HG03521 (cell line): Measurements from ENCODE around the gene SLC6A3.

Source experiments
- ATAC-seq: cut with Tn5 transposase; IDR thresholded peaks from one replicate; pipeline ENCODE4 v1.9.1; 2021; ENCODE audit warnings: mild to moderate bottlenecking, moderate library complexity; ENCODE audit not compliant: unreplicated experiment

The SLC6A3 gene

DNA sequence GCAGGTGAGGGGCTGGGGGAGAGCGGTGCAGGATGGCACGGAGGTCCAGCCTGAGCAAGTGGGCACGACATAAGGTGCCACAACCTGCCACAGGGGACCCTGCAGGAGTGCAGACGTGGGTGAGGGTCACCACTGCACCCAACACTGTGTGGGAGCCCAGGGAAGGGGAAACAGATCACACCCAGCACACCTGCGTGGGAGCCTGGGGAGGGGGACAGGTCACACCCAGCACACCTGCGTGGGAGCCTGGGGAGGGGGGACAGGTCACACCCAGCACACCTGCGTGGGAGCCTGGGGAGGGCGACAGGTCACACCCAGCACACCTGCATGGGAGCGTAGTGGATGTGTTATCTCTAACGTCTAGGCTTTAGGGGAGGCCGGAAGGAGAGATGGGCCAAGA is 53.0 kb downstream of the SLC6A3 start:
- ATAC-seq, result no peak

DNA sequence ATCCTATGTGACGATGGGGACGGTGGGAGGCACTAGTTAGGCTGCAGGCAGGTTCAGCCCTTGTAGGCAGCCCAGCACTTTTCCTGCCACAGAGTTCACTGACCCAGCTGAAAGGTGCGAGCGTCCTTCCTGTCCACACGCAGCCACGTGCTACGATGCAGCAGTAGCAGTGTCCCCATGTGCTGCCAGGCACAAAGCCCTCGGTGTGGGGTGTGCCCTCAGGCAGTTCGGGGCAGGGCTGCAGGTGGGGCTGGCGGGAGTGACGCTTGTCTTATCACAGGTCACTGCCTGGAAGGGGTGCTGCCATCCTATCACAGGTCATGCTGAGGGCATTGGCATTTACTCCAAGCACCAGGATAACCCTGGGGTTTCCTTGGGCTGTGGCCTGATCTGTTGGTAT is 53.5 kb downstream of the SLC6A3 start:
- no peak for ATAC-seq

DNA sequence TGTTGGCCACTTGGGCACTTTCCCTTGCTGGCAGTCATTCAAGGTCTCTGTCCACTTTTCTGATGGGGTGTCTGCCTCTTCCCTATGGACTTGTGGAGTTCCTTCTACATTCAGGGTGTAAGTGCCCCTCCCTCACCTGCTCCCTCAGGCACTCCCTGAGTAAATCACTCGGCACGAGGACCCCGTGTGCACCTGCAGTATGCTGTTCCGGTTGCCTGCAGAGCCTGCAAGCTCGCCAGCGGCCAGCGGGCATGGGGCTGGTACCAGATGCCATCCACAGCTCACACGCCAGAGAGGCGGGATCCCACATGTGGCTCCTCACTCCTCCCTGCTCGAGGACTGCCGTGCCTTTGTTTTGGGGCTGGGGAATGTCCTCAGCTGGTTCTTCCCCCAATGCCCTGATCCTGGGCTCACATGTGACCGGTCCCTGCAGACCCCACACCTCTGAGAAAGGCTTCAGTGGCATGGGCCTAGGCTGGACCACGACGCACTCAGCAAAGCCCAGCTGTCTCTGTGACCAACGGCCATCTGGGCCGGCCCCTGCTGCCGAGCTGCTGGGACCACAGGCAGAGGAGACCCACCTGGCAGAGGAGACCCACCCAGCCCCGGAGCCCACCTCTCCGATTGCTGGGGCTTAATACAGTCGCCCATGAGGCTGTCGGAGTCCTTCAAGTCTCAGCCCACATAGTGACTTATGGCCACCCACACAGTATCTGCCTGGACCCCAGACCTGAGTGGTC is 54.2 kb downstream of the SLC6A3 start:
- ATAC-seq, result no peak

DNA sequence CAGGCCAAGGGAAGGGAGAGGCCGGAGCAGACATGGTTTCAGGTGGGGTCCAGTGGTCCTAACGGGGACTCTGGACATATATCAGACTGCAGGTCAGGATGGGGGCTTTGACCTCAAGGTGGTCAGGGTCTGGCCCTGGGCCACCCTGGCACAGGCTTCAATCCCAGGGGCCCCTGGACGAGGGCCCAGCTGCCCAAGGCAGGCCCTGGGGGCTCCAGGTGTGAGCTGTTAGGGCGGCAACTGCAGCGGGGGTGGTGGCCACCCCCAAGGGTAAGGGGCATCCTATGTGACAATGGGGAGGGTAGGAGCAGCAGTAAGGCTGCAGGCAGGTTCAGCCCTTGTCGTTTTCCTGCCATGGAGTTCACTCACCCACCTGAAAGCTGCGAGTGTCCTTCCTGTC is 54.9 kb downstream of the SLC6A3 start:
- no peak for ATAC-seq

DNA sequence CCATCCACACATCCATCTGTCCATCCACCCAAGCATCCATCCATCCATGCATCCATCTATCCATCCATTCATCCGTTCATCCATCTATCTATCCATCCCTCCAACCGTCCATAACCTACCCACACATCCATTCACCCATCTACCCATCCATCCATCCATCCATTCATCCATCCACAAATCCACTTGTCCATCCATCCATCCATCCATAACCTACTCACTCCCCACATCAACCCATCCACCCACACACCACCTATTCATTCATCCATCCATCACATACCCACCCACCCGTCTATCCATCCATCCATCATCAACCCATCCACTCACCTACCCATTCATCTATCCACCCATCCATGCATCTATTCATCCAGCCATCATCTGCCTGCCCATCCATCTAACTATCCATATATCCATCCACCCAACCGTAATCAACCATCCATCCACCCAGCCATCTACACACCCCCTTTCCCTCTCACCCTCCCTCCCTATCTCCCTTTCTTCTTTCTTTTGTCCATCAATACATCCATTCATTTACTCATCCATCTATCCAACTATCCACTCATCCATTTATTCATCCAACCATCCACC is 56.8 kb downstream of the SLC6A3 start:
- no peak for ATAC-seq

DNA sequence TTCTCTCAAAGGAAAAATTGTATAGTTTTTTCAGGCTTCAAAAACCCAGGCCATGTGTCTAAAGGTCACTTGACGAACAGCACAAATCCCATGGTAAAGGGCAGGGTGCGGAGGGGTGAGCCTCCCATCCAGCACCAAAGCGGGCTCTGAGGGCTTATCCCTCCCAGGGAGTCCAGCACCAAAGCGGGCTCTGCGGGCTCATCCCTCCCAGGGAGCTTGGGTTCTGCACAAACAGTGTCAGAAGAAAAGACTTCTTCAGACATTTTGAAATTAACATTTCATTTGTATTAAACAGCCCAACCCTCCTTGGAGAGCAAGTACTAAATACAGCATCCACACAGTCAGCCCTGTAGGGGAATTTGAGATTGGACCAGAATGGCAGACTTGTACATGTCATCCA is 57.4 kb downstream of the SLC6A3 start:
- ATAC-seq, result no peak

DNA sequence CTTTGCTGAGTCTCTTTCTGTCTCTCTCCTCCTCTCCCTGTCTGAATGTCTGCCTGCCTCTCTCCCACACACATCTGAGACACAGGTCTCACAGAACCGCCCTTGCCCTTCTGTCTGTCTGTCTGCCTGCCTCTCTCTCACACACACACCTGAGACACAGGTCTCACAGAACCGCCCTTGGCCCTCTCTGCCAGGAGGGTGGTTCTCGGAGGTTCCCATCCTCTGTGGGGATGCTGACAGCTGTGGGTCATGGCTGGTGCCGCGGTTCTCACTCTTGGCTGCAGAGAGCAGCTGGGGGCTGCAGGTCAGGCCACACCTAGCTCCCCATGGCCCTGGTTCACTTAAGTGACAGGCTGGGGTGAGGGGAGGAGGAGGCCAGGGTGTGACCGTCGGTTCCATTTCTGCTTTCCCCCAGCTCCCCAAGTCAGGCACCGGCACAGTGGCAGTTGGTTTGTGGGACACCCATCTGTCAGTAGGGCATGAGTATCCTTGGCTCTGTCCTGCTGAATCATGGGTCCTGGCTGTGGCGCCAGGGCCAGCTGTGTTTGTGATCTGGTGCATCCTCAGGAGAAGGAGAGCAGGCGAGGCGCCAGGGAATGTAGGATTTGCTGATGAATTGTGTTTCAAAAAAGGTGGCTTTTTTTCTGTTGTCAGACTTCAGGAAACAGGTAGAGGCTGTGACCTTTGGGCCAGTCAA is 58.0 kb downstream of the SLC6A3 start:
- ATAC-seq, result no peak

DNA sequence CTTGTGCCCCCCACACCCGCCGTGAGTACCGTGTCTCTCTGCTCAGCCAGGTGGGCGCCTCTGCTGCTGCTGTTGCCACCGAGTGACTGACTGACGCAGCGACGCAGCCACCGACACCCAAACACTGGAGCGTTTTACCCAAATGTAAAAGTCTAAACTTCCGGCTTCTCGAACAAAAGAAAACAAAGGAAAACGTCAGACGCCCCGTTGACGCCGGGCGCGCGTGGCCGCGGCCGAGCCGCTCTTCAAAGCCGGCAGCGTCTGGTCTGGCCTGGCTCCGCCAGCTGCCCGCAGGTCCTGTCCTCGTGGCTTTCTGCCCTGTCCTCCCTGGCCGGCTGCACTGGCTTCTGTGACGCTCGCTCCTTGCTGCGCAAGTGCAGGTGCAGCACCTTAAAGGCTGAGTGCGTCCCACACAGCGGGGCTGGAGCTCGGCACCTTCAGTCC is 58.9 kb downstream of the SLC6A3 start:
- peak; percentile 27 for ATAC-seq

DNA sequence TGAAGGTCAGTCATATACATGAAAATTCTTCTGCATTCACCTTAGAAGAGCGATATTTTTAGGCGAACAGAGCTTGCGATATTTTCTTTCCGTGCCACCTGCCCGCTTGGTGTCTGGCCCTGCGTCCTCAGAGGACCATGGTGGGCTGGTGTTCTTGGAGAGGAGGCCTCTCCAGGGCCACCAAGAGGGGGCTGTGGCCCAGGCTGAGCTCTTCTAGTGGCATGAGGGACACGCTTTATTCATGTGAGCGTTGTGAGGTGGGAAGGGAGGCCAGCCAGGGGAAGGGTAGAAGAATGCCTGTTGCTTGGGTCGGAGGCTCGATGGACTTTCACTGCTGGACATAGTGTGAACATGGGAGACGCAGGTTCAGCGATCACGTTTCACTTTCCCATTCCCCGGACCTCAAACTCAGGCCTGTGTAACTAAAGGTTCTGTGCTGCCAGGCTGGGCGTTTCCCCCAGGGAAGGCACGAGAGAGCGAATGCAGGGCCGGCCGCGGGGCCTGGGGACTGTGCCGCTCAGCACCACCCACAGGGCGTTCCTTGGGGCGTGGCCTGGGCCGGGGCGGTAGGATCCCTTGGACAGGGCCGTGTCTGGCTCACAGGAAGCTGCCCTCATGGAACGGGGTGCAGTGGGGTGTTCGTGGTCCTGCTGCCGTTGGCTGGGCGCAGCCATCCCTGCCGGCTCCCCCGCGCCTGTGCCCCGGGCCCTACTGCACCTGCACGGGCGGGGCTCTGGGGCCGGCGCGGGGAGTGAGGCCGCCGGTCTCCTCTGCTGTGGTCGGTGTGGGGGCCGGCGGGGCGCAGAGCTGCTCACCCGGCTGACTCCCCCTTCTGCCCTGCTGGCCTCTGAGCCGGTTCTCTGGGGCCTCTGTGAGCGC is 59.6 kb downstream of the SLC6A3 start:
- ATAC-seq, result peak; percentile 80

DNA sequence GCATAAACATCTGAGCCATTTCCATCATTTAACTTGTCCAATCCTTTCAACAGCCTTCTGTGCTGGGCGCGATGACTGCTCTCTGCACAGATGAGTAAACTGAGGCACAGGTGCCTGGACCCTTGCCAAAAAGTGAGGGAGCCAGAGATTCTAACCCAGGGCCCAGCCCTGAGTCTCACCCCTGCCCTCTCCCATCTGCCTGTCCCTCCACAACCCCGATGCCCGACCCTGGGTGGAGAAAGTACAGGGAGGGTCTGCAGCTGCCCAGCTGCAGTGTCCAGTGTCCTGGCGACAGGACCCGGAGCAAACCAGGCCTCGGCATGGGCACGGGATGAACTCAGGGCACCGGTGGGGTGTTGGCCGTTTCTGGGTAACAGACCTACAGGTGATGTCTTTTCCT is 60.7 kb downstream of the SLC6A3 start:
- ATAC-seq, result no peak

DNA sequence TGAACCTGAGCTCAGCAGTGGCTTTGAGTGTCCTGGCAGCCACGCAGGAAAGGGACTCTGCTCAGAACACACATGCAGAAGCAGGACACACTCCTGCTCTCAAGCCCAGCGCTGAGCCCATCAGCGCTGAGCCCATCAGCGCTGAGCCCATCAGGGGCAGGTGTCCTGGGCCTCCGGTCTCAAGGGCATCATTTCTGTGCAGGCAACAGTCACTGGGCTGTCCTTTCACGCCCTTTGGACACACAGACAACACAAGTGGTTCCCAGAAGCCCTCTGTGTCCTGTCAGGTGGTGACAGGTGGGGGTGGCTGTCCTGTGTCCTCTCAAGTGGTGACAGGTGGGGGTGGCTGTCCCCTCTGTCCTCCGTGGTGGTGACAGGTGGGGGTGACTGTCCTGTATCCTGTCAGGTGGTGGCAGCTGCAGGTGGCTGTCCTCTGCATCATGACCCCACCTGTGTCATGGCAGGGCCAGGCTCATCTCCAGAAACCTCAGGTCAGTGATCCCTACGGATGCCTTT is 61.3 kb downstream of the SLC6A3 start:
- ATAC-seq, result no peak

DNA sequence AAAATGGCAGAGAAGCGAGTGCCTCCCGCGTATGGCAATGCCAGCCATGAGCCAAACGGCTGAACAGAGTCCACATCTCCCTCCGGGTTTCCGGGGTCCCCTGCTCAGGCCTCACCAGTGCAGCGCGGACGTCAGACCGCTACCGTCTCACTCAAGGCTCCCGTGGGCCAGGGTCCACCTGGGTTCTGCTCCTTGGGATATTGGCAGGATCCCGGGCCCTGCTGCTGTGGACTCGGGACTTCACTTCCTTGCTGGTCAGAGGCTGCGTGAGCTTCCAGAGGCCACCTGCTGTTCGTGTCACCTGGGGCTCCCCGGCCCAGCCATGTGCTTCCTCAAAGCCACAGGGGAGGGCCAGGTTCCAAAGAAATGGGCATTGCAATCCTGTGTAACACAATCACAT is 61.9 kb downstream of the SLC6A3 start:
- ATAC-seq, result no peak

DNA sequence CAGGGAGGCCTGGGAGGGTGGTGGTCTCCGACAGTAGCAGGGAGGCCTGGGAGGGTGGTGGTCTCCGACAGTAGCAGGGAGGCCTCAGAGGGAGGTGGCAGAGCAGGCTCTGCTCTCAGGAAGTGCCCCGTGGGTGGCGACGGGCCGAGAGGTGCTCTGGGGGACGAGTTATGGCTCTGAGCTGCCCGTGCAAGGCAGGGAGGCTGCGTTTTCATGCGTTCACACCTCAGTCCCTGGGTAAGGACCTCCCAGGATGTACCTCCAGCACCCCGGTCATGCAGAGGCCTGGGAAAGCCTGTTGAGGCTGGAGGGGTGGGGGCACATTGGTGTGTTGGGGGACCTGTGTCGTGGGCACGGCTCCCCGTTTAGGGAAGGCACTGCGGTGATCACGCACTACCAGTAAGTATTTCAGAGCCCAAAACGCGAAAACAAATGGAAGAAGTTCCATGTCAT is 63.0 kb downstream of the SLC6A3 start:
- ATAC-seq, result no peak

DNA sequence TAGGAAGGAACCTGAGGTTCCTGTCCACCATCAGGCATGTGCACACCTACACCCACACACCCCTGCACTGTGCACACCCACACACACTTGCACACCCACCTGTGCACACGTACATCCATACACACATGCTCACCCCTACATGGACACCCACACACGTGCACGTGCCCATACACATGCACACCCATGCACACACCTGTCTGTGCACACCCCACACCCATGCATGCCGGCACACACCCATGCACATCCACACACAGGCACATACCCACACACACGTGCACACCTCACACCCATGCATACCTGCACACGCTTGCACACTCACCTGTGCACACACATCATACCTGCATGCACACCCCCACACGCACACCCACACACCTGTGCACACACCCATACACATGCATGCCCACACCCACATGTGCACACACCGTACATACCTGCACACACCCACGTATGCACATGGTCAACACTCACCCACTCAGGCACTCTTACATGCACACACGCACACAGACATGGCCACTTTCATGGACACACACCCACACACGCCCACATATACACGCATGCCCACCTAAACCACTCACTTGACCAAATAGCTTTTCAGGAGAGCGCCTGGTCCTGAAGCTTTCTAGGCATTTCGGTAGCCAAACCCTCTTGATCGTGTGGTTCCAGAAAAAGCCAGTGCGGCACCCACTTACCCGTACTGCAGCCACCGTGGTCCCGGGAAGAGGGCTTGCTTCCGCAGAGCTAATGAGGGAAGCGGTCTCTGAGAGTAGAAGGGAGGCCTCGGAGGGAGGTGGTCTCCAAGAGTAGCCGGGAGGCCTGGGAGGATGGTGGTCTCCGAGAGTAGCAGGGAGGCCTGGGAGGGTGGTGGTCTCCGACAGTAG is 63.6 kb downstream of the SLC6A3 start:
- no peak for ATAC-seq

DNA sequence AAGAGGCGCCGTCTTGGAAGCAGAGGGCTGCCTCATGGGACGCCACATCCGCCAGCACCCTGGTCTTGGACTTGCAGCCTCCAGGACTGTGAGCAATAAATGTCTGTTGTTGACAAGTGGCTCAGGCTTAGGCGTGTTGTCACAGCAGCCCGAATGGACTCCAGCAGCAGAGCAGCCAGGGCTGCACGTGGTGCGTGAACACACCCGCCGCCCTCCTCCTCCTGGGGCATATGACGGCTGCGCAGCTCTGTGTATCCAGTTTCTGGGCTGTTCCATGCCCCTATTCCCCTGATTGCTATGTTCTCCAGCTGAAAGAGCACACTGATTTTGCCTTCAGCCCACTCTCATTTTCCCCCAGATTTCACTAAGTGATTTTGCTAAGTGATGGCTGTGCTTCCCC is 64.3 kb downstream of the SLC6A3 start:
- peak; percentile 6 for ATAC-seq

DNA sequence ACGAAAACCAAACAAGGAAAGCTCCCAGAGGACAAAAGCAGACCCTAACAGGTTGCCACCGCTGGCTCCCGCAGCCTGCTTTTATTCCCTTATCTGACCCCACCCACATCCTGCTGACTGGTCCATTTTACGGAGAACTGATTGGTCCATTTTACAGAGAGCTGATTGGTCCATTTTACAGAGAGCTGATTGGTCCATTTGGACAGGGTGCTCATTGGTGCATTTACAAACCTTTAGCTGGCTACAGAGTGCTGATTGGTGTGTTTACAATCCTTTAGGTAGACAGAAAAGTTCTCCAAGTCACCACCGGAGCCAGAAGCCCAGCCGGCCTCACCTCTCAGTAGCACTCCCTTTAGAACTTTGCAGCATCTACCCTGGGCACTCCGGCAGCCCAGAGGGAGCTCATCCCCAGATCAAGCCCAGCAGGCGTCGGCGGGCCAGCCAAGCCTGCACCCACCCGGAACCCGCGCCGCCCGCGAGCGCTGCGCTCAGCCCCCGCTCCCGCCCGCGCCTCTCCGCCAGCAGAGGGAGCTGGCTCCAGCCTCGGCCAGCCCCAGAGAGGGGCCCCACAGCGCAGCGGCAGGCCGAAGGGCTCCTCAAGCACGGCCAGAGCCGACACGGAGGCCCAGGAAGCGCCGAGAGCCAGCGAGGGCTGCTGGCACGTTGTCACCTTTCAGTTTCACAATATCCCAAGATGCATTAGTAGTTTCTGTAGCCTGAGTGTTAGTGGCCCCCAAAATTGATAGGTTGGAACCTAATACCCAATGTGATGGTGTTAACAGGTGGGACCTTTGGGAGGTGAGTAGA is 65.0 kb downstream of the SLC6A3 start:
- ATAC-seq, result peak; percentile 77

DNA sequence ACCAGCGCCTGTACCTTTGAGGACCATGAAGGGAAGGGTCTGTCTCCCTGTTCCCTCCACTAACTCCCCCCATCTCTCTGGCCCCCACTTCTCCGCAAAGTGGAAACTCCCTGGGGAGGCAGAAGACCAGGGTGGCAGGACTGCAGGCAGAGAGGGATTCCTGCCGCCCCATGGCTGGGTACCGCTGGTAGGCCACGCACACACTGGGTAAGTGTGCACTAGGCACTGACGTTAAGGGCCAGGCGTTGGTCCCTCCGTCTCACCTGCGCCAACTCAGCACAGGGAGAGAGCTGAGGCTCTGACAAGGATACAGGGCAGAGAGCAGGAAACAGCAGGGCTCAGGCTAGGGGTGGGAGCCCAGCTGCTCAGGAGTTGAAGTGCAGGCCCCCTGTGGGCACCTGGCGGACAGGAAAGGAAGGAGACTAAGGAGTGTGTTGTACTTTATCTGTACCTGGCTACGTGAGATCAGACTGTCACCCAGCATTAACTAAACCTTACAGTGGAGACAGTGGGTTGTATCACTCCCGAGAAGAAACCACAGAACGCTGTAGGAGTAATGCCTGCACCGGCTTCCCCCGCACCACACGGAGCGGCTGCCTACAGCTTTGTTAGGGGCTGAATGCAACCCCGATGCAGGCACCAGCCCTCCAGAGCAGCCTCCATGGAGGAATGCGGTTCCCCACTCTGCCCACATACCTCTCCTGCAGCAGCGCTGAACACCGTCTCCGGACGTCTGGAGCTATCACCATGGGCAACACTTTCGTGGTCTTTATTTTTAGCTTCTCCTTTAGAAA is 66.2 kb downstream of the SLC6A3 start:
- no peak for ATAC-seq

DNA sequence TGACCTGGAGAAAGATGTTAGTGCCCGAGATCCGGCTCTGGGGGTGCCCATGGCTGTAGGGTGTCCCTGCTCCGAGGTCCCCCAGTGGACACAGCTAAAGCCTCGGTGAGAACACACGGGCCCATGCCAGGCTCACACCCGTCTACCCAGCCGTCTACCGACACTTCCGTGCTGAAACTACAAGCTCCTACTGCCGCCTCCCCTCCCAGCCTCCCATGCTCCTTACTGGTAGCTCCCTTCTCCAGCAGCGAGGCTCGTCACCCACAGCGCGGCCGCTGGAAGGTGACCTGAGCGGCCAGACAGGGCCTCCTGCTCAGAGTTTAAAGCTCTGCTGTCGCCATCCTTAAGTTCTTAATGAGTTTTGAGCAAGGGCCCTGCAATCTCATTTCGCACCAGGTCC is 67.1 kb downstream of the SLC6A3 start:
- ATAC-seq, result no peak
